HG02759 (cell line): ENCODE measurements around the gene CKMT1B.
"Not testable (repeated sequence)": the region's sequence is repeated elsewhere in the genome, so short reads cannot be mapped to it uniquely, and the experiment has no call there.

Source experiments
- ATAC-seq: cut with Tn5 transposase; IDR thresholded peaks from one replicate; pipeline ENCODE4 v1.9.1; 2021; ENCODE audit warnings: mild to moderate bottlenecking, moderate library complexity; ENCODE audit not compliant: unreplicated experiment

The CKMT1B gene

DNA sequence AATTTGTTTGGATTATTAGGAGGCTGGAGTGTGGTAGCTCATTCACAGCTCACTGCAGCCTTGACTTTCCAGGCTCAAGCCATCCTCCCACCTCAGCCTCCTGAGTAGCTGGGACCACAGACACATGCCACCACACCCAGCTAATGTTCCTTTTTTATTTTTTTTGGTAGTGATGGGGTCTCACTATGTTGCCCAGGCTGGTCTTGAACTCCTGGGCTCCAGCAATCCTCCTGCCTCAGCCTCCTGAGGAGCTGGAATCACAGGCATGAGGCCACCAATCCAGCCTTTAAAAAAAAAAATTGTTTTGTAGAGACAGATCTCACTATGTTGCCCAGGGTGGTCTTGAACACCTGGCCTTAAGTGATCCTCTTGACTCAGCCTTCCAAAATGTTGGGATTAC, 33.1 kb downstream of the CKMT1B start:
- not testable (repeated sequence) for ATAC-seq

DNA sequence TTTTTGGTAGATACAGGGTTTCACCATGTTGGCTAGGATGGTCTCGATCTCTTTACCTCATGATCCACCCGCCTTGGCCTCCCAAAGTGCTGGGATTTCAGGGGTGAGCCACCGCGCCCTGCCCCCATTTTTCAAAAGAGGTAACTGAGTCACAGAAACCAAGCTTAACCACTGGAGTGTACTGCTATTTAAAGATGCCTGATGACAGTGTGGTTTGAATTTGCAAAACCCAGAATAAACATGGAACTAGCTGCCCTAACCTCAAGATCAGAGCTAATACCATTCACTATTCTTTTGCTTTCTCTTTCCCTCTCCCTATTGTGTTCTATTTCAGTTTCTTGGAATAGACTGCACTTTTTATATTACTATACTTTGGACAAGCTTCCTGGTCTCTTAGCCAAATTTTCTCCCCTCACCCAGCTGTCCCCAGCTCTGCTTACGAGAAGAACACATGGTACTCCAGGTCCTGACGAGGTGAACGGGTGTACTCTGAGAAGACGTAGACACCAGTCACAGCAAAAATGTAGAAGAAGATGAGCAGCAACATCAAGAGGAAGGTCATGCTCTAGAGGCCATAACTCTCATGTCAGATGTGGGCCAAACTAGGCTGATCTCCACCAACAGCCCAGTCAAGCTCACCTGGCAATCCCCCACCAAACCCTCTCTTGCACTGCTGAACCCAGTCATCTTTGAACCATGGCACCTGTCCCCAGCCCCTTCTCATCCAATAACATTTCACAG, 44.8 kb downstream of the CKMT1B start:
- not testable (repeated sequence) for ATAC-seq
